GM21381 (cell line): ENCODE data around the gene CARD10.
"Not testable (repeated sequence)": the region's sequence is repeated elsewhere in the genome, so short reads cannot be mapped to it uniquely, and the experiment has no call there.

Experiments used
- ATAC-seq: cut with Tn5 transposase; IDR thresholded peaks from one replicate; pipeline ENCODE4 v1.9.1; 2021; ENCODE audit warnings: mild to moderate bottlenecking, moderate library complexity; ENCODE audit not compliant: unreplicated experiment

CARD10 gene

DNA sequence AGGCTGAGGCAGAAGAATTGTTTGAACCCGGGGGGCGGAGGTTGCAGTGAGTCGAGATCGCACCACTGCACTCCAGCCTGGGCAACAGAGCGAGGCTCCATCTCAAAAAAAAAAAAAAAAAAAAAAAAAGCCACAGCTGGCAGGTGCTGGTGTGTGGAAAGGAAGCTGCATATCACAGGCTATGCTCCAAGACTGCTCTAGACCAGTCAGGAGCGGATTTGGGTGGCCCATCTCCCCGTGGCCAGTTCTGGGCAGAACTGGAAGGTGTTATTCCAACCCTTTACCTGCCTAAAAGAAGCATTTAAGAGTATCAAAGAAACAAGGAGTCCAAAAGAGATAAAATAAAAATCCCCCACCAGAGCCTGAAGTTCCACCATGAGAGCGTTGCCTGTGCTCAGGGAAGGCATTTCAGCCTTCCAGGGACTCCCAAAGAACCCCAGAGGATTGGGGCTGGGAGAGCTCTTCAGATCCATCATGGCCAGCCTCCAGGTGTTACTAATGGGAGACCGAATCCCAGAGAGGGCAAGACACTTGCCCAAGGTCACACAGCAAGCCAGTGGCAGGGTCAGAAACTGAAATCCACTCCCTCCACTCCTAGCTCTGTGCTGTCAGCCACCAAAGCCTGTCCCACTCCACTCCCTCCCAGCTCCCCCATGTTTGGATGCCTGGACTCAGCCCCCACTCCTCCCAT lies 47.3 kb downstream of the CARD10 start:
- no peak for ATAC-seq

DNA sequence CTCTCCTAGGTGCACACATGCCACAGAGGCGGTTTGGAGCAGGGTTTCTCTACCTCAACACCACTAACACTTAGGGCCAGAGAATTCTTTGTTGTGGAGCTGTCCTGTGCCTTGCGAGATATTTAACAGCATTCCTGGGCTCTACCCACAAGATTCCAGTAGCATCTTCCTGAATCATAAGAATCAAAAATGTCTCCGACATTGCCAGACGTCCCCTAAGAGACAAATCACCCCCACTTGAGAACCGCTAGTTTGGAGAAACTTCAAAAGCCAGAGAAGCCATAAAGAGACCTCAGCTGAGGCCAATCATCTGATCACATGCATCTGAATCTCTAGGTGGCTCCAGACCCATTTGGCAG lies 49.1 kb downstream of the CARD10 start:
- no peak for ATAC-seq

DNA sequence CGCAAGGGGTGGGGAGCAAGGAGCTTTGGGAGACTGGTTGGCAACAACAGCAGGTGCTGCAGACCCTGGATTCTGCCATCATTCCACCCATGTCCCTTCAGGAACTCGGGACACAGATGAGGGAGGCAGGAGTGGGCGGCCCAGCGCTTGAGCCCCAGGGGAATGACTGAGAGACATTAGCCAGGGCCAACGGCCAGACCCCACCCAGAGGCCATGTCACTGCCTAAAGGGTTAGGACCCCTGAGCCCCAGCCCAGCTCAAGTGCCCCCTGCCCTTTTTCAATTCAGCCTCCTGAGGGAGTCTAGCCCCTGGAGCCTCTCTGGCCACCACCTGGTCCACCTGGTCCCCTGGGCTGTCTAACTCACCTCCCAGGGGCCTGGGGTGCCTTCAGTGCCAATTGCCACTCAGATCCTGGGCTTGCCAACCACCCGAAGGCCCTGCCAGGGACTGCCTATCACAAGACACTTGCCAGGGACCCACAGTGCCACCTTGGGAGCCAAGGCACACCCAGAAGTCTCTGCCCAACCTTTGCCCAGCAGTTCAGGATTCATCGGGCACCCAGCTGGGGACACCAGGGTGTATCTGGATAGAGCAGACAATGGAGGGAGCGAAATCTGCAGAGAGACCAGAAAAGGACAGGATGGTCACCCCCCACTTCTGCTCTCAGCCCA lies 49.7 kb downstream of the CARD10 start:
- ATAC-seq, result no peak

DNA sequence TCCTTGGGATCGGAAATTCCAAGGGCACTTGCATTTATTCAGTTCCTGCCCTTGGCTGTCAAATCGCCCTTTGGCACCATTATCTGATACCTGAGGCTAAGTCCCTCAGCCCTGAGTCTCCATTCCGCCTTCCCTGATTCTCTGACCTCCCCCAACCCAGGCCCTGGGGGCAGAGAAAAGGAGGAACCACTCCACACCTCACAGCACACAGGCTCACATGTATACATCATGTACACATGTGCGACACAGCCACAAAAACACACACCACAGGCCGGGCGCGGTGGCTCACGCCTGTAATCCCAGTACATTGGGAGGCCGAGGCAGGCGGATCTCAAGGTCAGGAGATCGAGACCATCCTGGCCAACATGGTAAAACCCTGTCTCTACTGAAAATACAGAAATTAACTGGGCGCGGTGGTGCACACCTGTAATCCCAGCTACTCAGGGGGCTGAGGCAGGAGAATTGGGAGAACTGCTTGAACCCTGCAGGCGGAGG lies 51.0 kb downstream of the CARD10 start:
- ATAC-seq, result not testable (repeated sequence)

DNA sequence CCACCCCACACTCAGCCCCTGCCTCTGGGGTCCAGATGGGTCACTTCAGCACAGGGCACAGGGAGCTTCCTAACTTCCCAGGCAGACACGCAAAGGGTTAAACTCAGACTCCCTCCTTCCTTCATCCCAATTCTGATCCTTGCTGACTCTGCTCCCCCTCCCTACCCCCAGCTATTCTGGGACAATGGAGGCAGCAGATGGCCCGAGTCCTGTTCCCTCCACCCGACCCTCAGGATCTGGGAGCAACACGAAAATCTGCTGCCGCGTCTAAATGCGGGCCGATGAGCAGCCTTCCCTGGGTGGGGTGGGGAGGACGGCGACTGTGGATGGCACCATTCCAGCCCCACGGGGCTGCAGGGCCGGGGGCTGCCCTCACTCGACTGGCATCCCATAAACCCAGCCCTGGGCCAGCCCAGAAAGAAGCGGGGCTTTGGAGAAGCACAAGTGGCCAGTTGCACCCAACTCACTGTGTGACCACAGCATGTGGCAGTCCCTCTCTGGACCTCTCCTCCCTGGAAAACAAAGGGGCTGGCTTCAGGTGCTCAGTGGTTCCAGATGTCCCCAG lies 51.7 kb downstream of the CARD10 start:
- no peak for ATAC-seq

DNA sequence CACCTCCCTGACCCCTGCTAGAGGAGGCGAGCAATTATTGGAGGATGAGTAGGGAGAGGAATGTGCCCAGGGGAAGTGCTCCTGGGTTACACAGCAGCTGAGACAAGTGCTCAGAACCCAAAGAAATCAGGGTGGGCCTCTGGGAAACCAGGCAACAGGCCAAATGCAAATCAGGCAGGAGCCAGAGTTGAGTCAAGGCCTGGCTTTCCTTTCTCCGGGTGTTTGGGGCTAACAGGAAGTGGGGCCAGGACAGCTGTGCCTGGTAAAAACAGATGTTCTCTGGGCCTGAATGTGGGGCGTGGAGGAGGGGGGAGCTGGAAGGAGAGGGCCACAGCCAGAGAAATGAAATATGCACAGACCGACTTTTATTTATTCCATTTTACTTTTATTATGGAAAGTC lies 55.0 kb downstream of the CARD10 start:
- ATAC-seq, result no peak

DNA sequence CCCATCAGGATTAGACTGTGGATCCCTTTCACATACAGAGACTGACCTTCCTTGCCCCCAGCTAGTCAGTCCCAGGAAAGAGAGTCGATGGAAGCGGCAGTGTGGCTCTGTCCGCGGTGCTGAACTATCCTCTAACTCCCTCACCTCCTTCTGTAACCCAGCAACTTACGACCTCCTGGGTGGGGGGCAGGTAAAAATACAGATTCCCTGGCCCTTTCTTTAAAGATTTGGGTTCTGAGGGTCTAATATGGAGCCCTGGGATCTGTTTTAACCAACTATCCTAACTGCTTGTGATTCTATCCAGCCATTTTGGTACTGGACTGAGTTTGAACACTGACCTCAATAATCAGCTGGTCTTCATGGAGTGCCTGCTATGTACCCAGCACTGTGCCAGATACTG lies 56.2 kb downstream of the CARD10 start:
- ATAC-seq, result no peak

DNA sequence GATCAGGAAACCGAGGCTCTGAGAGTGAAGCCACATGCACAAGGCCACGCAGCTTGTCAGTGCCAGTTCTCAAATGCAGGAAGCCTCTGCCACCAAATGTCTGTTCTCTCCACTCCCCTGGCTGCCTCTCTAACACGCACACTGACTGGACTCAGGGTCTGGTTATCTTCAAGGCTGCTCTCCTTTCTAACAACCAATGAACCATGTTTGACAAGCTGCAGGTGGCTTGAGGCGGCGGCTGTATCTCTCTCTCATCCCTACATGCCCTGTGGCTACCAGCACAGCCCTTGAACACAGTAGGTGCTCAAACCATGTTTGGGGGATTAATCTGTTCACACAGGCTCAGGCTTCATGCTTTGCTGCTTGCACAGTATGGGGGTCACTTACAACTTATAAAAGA lies 56.8 kb downstream of the CARD10 start:
- no peak for ATAC-seq

DNA sequence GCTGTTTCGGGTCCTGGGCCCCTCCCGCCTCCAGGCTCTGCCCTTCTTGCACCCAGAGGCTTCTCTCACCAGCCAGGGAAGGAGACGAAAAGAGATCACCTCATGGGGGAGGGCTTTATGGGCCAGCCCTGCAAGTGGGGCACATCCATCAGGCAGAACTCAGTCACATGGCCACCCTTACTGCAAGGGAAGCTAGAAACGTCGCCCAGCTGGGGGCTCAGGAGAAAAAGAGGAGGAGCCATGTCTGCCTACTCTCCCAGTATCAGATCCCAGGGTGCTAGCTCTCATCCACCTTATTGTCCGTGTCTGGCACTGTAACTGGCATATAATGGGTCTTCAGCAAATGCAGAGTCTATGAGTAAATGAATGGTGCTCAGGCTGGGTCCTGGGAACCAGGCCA lies 57.3 kb downstream of the CARD10 start:
- ATAC-seq, result no peak

DNA sequence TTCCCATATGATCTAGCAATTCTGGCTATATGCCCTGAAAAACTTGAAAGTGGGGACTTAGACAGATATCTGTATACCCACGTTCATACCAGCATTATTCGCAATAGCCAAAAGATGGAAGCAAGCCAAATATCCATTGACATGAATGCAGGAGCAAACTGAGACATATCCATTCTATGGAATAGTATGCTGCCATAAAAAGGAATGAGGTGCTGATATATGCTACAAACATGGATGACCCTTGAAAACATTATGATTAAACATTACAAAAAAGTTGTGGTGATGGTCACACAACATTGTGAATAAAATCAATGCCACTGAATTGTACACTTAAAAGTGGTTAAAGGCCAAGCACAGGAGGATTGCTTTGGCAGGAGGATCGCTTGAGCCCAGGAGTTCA lies 58.5 kb downstream of the CARD10 start:
- no peak for ATAC-seq

DNA sequence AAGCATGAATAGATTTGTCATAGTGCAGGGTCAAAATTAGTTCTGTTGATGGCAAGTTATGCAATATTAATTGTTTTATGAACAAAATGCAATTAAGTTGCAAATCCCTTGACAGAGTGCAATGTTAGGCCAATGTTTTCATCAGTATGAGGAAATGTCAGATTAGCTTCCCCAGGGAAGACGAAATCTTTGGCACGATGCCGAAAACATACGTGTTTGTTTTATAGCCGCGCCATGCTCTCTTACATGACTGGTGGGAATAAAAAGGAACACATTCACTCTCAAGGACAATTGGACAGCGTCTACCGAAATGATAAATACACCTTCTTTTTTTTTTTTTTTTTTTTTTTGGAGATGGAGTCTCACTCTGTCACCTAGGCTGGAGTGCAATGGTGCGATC lies 60.0 kb downstream of the CARD10 start:
- ATAC-seq, result no peak

DNA sequence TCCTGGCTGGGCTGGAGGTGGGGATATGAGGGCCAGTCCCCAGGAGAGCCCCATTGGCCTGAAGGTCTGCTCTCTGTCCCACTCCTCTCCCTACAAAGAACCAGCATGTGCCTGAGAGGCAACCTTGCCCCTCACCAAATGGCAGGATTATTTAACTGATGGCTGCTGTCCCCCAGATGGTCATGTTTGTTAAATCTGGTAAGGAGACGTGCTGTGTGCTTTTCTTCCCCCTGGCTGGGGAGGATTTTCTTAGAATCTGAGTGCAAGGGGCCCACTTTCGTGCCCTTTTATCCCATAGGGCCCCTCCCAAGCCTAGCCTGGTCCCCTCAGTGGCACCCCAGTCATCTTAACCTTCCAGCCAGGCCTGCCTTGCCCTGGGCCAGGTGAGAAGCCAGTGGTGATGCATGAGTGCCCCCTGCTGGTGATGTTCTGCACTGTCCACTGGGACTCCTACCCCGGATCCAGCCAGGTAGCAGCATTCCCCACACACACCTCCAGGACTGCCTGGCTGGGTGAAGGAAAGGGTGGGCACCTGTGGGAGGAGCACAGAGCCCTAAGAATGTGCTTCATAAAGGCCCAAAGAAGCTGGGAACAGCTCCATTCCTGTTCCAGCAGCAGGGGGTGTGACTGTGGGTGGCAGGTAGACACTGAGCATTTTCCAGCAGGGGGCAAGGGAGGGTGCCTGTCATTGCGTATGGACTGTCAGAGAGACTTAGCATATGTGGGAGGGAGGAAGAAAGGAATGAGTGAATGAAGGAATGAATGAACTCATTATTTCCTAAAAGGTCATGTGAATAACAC lies 61.9 kb downstream of the CARD10 start:
- ATAC-seq, result no peak

DNA sequence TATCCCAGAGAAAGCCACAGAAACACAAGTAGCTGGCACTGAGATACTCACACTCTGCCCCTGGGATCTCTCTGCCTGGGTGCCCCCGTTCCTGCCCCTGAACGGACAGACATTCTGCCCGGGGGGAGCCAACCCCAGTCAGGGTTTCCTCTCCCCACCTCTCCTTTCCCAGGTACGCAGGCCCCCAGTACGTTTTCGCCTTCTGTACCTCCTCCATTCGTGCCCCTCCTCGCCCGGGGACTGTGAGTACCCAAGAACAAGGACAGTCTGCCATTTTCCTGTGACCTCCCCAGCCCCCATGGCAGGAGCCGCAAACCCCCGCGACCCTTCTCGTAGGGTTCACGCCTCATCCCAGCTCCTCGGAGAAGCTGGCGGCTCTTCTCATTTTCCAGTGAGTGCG lies 62.9 kb downstream of the CARD10 start:
- no peak for ATAC-seq

DNA sequence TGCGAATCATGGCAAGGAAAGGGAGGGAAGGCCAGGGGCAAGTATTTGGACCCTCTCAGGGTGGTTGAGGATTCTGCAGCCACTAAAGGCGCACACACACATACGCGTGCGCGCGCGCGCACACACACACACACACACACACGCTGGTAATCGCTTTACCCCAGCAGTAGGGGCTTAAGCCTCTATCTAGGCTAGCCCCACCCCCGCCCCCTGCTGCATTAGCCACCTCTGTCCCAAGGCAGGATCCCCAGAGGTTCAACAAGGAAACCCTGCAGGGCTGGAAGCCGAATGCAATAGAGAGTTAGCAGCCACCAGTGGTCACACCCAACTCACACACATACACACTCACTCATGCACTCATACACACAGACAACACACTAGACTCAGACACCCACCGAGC lies 63.3 kb downstream of the CARD10 start:
- no peak for ATAC-seq

DNA sequence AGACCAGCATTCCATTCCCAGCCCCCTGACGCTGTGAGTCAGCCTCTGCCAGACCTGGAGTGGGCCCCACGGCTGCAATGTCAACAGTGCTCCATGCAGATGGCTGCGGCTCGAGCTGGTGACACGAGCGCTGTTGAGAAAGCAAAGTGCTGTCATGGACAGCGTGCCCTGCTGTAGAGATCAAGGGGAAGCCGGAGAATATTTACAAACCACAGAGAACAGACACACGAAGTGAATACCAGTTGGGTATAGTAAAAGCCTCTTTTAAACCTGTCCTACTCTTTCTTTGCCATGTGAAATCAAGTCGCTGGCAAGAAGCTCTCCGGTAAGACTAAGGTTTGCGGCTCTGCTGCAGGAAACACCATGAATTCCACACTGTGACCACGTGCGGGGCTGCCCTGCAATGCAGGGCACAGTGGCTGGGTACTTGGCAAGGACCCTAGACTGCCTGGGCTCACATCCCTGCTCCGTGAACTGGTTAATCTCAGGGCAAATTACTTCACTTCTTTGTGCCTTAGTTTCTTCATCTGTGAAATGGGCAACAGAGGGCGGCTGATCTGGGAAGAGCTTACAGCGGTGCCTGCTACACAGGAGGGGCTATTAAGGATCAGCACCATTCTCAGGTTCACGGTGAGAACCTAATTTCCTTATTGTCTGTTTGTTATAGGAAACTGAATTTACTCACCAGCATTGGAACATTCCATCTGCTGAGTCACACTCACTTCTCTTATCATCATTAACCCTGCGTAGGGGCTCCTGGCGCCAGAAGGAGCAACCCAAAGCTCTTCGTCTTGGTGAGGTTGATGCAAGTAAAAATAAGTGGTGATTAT lies 64.1 kb downstream of the CARD10 start:
- no peak for ATAC-seq

DNA sequence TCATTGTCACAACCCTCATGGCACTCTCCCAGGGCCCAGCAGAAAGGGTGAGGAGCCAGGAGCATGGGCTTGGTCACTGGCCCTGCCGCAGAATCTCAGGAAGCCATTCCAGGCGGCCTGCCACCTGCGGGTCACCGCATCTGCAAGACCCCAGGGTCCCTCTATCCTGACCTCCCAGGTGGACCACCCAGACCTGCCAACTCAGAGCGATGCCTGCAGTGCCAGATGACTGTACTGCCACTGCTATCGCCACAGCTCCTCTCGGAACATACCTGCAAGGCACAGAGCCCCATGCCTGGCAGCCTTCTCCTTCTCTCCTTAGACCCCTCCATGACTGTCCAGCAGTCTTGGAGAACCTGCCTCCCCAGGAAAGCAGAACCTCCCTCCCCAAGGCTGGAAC lies 65.5 kb downstream of the CARD10 start:
- ATAC-seq, result no peak

DNA sequence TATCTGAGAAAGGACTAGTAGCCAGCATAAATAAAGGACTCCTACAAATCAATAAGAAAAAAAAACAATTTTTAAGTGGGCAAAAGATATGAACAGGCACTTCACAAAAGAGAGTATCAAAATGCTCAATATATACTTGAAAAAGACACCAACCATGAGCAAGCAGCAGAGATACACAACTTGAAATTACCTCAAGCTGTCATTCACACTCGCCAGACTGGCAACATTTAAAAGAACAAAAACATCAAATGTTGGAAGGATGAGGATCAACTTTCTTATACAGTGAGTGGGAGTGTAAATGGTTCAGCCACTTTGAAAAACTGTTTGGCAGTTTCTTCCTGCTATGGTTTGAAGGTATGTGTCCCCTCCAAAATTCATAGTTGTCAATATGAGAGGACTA lies 68.0 kb downstream of the CARD10 start:
- no peak for ATAC-seq

DNA sequence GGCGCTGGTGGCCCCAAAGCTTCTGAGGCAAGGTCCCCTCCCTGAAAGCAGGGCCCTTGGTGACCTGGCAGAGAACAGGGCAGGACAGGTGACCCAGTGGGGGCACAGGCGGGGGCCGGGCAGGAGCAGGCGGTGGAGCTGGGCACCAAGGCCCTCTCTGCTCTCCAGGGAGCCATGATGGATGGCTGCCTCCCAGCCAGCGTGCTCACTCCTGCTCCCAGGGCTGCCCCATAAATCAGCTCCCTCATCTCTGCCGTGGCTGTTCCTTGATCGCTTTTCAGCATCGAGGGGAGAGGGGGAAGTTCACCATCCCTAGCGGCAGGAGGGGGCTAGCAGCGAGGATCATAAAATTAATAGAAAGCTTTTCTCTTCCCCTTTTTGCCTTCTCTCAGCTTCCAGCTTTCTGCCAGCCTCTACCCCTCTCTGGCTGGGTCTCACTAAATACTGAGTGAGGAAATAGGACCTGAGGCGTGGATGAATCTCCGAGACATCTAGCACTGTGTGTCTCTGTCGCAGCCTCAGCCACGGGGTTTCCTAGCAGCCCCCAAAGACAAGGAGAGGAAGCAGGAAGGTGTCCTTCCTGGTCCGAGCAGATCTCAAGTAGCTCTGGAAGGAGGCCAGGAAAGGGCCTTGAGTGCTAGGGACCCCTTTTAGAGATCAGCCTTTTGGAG lies 69.7 kb downstream of the CARD10 start:
- ATAC-seq, result no peak

DNA sequence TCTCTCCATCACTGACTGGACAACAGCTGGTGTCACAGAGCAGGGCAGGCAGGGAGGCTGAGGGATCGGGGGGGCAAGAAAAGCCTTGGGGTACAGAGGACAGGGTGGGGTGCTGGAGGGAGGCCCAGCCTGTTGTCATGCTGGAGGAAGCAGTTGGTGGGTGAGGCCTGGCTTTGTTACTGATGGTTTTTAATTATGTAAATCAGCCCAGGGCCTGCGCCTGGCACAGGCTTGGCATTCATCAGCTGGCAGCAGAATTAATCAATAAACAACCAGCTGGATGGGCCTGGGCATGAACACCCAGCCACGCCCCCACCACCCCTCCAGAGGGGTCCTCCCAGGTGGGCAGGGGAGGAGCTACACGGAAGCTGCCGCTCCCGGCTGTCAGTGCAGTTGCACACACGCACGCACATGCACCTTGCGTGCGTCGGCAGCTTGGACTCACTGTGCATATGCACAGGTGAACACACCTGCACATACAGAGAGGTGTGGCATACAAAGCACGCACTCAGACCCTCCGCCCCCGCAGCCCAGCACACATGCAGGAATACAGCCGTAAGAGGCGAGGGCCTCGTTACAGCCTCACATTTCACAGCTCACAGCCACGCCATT lies 70.6 kb downstream of the CARD10 start:
- ATAC-seq, result no peak

DNA sequence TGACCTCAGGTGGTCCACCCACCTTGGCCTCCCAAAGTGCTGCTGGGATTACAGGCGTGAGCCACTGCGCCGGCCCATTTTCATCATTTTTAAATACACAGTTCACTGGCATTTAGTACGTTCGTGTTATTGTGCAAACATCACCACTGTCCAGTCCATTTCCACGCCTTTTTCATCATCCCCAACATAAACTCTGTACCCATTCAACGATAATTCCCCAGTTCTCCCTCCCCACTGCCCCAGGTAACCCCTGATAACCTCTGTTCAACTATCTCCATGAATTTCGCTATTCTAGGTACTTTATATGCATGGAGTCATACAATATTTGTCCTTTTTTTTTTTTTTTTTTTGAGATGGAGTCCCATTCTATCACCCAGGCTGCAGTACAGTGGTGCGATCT lies 73.7 kb downstream of the CARD10 start:
- ATAC-seq, result no peak
